Measurements from ENCODE around the gene BACE2.

The BACE2 gene

DNA sequence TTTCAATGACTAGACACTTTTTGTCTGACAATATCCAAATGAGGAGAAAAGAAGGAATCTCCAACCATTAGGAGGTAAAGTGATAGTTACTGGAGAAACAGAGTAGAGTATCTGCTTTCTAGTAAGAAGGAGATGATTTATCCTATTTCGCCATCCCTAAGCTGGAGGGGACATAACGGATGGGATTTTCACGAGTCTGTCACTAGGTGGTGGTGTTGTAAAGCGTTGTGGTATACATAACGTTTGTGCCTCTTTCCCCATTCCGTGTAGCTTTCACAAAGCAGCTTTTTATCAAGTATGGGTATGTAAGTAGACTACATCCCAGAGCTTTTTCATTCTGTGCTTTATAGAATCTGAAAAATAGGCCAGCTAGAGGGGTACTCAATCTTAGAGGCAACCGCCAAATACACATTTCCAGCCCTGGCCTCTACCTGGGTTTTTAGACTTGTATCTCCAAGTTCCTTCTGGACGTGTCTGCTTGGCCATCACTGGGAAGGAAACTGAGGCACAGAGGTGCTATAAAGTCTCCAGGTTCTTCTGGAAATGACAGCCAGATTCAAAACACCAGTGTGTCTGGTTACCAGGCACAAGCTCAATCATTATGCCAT, 115.4 kb downstream of the BACE2 start:
- H3K4me3 ChIP-seq (ENCODE audit: low read length), result no peak overlapping the region
- peak; percentile 87 for DNase-seq (ENCODE audit: low read depth)
- TF ChIP-seq, protein P1, sequence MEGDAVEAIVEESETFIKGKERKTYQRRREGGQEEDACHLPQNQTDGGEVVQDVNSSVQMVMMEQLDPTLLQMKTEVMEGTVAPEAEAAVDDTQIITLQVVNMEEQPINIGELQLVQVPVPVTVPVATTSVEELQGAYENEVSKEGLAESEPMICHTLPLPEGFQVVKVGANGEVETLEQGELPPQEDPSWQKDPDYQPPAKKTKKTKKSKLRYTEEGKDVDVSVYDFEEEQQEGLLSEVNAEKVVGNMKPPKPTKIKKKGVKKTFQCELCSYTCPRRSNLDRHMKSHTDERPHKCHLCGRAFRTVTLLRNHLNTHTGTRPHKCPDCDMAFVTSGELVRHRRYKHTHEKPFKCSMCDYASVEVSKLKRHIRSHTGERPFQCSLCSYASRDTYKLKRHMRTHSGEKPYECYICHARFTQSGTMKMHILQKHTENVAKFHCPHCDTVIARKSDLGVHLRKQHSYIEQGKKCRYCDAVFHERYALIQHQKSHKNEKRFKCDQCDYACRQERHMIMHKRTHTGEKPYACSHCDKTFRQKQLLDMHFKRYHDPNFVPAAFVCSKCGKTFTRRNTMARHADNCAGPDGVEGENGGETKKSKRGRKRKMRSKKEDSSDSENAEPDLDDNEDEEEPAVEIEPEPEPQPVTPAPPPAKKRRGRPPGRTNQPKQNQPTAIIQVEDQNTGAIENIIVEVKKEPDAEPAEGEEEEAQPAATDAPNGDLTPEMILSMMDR (IDR thresholded peaks at IDR 0.05; ENCODE audit: insufficient read depth, low read depth, low read length, missing control alignments), result peak; percentile 89

DNA sequence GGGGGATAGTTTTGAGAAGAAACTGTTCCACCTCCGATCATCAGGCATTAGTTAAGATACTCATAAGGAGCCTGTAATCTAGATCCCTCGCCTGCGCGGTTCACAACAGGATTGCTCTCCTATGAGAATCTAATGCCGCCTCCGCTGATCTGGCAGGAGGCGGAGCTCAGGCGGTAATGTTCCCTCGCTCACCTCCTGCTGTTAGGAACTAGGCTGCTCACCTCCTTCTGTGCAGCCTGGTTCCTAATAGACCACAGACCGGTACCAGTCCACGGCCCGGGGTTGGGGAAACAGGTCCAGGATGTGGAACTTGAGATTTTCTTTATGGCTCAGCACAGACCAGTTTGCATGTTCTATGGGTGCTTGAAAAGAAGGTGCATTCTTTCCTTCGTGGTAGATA, 121.5 kb downstream of the BACE2 start:
- H3K4me3 ChIP-seq (ENCODE audit: low read length), result no peak overlapping the region
- peak; percentile 22 for DNase-seq (ENCODE audit: low read depth)
- TF ChIP-seq, protein P1 (IDR thresholded peaks at IDR 0.05; ENCODE audit: insufficient read depth, low read depth, low read length, missing control alignments), result no peak

DNA sequence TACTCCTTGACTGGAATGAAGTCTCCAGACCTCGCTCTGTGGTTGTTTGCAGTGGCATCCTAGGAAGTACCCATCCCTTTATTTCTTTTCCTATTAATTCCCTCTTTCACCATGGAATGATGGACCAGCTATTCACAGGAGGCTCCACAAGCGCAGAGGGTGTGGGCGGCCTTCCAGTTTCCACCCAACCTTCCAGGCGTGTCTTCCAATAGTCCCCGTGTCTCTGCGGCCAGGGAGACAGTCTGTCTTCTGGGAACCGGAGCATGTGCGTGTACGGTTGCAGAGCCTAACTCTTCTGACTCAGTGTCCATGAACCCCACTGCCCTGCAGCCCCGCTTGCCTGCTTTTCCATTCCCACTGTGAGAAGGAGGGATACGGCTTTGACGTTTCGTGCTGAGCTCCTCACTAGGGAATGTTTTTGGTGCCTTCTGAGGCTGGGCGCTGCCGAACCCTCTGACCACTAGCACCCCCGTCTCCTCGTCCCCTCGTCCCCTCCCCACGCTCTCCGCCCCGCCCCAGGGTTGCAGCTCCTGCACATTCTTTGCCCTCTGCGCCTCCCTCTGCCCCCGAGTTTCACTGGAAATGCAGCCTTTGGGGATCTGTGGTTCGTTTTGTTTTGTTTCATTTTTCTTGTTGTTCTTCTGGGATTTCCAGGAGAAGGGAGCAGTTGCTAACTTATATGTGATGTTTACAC, 122.3 kb downstream of the BACE2 start:
- TF ChIP-seq, protein P1 (IDR thresholded peaks at IDR 0.05; ENCODE audit: insufficient read depth, low read depth, low read length, missing control alignments), result no peak
- H3K4me3 ChIP-seq (ENCODE audit: low read length), result no peak overlapping the region
- no peak for DNase-seq (ENCODE audit: low read depth)

DNA sequence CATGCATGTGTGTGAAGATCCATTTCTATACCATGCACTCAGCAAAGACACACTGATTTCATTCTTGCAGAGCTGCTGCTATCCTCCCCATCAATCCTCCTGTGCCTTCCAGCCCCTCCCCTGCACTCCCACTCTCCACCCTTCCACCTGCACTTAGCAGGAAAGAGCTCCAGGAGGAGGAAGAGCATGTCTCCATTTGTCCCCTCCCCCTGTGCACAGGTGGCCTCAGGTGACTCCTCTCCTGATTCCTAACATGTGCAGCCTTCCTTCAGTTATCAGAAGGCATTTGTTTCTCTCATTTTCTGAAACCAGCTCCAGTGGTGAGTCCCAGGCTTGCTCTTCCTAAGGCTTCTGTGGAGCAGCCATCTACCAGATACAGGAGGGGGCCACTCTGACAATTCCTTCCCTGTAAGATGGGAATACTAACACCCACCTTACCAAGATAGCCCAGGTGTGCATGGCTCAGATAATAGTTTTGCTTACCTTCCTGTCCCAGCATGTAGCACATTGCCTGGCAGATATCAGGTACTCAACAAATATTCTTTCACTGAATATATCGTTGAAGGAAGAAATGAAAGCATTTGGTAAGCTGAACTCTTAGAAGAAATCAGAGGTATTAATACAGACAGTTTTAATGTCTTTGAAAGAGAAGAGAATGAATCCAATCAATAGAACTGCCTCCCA, 126.7 kb downstream of the BACE2 start:
- no peak for DNase-seq (ENCODE audit: low read depth)
- TF ChIP-seq, protein P1 (IDR thresholded peaks at IDR 0.05; ENCODE audit: insufficient read depth, low read depth, low read length, missing control alignments), result no peak
- H3K4me3 ChIP-seq (ENCODE audit: low read length), result no peak overlapping the region

DNA sequence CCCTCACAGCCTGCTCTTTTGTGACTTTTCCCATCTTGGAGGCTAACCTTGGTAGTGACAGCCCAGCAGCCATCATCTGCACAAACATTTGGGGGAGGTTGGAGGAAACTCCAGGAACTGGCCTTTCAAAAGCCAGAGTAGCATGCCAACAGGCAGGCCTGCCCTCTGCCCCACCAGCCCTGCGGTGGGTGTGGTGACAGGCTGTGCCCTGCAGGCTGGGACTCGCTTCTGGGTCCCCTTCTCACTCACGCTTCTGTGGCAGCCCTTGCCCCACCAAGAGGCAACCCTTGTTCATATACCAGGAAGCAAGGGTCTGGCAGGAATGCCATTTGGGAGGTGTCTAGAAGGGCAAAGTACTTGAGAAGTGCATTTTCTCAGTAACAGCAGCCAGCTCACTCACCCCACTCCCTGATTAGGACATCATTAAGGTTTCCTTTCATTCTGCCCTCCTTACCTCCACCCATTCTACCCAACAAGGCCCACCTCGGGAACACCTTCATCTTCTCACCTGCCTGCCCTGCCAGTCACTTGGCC, 127.8 kb downstream of the BACE2 start:
- TF ChIP-seq, protein P1 (IDR thresholded peaks at IDR 0.05; ENCODE audit: insufficient read depth, low read depth, low read length, missing control alignments), result no peak
- H3K4me3 ChIP-seq (ENCODE audit: low read length), result no peak overlapping the region
- no peak for DNase-seq (ENCODE audit: low read depth)

DNA sequence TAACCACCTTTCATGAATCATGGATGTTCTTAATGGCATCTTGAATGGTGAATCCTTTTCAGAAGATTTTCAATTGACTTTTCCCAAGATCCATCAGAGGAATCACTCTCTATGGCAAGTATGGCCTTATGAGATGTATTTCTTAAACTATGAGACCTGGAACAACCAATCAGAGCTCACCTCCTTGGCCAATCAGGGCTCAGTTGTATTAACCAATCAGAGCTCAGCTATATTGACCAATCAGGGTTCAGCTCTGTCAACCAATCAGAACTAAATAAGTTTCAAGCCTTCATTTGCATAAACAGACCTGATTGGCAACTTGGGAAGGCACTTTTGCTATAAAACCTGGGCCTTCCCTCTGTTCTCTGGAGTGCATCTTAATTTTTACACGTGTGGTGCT, 135.0 kb downstream of the BACE2 start:
- H3K4me3 ChIP-seq (ENCODE audit: low read length), result no peak overlapping the region
- no peak for DNase-seq (ENCODE audit: low read depth)
- TF ChIP-seq, protein P1 (IDR thresholded peaks at IDR 0.05; ENCODE audit: insufficient read depth, low read depth, low read length, missing control alignments), result no peak
